HG03342 (cell line): ENCODE results near the gene RASA3.
"Not testable (repeated sequence)": the region's sequence is repeated elsewhere in the genome, so short reads cannot be mapped to it uniquely, and the experiment has no call there.

Experiments
- ATAC-seq: cut with Tn5 transposase; IDR thresholded peaks from one replicate; pipeline ENCODE4 v1.9.1; 2021; ENCODE audit warnings: mild to moderate bottlenecking, moderate library complexity; ENCODE audit not compliant: unreplicated experiment

RASA3 gene

DNA sequence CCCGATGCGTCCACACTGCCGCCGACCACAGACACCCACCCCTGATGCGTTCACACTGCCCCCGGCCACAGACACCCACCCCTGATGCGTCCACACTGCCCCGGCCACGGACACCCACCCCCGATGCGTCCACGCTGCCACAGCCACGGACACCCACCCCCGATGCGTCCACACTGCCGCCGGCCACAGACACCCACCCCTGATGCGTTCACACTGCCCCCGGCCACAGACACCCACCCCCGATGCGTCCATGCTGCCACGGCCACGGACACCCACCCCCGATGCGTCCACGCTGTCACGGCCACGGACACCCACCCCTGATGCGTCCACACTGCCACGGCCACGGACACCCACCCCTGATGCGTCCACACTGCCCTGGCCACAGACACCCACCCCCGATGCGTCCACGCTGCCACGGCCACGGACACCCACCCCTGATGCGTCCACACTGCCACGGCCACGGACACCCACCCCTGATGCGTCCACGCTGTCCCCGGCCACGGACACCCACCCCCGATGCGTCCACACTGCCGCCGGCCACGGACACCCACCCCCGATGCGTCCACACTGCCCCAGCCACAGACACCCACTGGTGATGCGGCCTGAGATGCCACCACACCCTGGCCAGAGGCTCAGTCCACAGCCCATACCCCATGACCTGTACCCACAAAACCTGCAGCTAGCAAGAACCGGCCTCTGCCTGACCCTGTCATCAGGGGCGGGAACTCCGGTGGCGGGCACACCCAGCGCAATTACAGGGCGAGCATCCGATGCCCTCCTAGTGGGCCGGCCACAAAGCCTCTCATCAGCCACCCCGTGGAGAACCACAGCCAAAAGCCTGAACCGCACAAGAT lies 28.4 kb downstream of the RASA3 start:
- ATAC-seq = no peak

DNA sequence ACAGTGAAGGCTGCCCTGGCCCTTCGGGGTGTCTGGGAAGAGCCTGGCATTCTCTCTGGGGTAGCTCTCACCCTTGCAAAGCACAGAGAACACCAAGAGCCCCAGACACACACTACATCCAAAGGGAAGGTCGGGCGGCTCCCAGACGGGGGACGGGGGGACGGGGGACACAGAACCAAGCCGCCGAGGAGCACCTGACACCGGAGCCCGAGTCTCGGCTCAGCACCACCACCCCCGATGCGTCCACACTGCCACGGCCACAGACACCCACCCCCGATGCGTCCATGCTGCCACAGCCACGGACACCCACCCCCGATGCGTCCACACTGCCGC lies 29.2 kb downstream of the RASA3 start:
- ATAC-seq = not testable (repeated sequence)

DNA sequence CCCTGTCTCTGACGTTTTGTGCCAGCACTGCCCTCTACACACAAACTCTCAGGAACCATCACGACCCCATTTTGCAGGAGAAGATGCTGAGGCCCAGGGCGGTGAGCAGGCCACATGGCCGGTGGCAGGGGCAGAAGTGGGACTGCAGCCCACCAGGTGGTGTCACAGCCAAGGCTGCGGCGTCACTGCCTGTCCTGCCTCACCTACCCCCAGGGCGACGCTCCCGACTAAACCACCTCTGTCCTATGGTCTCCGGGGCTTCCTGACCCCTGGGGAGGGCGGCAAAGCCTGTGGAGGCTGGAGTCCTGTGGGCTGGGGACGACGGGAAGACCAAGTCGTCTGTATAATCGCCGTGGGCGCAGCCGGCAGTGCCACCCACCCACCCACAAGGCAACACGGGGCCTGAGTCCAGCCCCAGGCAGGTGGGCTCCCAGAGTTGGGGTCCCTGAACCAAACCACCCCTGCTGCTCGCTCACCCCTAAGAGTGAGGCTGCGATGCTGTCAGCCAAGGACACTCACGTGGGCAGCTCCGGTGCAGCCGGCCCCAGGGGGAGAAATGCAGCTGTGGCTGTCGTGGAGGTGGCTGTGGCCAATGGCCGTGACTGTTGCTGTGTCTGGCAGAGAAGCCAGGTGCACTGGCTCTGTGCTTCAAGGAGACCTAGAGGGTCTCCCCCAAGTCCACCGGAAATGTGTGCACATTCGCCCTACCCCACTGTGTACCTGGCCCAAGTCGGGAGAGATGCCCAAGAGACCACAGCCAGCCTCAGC lies 29.7 kb downstream of the RASA3 start:
- ATAC-seq = no peak

DNA sequence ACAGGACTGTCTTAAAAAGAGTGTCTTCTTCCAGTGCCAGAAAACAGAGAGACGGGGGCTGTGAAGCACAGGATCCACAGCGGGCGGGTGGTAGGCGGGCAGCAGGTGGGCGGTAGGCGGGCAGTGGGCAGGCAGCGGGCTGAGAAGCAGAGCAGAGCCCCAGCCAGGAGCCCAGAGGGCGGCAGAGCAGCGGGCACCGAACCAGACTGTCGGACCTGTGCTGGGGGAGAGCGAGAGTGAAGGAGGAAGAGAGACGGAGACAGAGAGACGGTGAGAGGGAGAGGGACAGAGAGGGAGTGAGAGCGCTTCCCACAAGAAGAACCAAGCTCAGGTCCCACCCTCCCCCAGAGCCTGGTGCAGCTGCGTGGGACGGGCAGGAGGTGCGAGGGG lies 30.3 kb downstream of the RASA3 start:
- no peak for ATAC-seq

DNA sequence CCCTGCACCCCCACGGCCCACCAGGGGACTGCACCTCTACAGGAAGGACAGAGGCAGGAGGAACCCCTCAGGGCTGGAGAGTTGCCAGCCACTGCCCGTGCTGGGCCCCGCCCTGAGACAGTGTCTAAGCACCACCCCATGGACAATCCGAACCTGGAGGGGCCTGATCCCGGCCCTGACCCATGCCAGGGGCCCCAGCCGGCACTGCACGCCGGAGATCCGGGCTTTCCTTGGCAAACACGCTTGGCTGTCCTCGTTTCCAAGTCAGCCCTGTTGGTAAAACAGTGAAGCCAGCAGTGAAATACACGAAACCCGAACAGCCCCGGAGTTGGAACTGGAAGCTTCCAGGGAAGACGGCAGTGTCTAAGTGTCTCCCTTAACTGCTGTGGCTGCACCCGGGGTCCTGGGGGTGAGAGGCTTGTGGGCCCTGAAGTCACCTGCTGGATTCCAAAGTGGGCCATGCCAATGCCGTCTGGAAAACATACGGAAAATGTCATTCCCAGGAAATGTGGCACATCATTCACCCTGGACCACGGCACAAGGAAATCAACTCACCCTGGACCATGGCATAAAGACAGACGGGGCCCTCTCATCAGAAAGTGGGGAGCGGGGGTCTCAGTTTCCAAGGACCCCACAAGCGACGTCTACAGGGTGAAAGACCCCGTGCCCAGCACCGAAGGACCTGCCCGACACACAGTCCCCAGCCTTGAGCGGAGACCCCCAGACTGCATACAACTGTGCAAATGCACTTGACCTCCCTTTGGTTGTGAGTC lies 30.9 kb downstream of the RASA3 start:
- ATAC-seq = no peak

DNA sequence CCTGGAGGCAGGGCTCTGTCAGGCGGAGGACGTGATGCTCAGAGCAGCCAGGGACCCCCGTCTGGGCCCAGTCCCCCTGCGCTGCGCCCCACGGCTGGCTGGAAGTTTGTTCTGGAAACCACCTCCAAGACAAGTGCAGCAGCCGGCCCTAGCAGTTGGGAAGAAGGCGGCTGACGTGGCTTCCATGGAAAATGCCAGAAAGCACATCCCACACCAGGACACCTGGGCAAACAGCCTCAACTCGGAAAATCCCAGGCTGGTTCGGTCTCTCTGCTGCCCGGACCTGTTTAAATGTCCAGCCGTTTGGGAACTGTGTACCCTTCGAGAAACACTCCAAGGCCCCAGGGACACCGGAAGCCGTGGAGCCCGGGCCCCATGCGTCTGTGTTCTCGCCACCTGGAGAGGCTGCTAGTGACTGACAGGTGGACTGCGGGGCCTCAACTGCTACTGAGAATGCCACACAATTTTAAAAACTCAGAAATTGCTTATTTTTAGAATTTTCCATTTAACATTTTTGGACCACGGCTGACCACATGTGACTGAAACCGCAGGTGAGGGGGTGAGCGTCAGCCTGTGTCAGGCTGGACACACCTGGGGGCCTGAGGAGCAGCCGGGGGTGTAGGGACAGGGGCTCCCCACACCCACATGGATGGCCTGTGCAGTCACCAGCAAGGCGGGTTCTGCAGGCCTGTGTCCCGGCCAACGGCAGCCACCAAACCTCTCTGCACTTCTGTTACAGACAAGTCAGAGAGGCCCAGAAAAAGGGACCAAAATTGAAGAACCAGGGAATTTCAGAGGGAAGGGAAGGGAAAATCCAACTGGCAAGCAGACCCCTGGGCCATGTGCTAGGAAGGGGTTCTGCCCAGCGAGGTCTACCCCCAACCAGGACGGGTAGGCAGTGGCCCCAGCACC lies 31.7 kb downstream of the RASA3 start:
- ATAC-seq = no peak

DNA sequence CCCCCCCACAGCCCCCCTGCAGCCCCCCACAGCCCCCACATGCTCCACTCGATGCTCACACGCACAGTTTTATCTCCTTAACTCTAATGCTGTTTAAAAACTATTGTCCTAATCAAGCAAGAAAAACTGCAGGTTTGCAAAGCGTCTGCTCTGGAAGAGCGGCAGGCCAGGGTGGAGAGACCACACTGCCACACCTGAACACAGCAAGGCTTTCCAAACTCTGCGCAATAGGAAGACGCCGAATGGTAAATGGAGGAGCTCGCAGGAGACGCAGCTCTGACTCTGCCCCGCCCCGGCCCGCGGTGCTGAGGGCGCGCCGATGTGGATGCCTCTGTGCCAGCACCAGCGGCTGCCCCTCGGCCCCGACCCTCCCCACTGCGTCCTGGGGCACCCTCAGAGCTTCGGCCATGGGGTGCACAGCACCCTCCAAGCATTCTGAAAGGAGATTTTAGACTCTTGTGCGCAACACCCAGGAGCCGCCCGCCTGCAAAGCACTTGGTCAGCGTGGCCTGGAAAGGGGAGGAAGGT lies 32.4 kb downstream of the RASA3 start:
- no peak for ATAC-seq

DNA sequence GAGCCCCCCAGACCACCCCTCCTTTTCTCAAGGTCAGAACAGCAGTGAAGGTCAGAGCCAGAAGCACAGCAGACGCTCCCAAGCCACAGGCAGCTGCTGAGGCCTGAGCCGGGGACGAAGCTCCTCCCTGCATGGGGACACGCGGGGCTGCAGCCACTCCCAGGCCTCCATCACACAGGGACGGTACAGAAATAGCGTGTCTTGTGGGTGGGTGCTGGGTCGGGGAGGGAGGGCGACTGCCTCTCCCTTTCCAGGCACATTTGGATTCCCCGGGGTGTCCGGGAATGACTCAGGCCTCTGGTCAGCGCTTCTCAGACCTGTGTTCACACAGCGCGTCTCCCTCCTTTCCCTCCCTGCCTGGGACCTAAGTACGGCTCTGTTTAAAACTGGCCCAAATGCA lies 33.2 kb downstream of the RASA3 start:
- ATAC-seq = no peak

DNA sequence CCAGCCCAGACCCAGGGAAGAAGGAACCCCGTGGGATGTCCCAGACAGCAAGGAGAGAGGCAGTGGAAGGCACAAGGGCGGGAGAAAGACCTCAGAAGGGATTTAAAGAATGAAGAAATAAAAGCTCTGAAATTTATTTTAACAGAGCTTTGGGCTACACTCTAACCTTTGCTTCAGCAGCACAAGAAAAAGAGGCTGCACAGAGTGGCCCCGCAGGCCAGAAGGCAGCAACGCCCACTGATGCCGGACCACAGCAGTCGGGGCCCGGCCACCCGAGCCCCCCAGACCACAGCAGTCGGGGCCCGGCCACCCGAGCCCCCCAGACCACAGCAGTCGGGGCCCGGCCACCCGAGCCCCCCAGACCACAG lies 33.8 kb downstream of the RASA3 start:
- not testable (repeated sequence) for ATAC-seq

DNA sequence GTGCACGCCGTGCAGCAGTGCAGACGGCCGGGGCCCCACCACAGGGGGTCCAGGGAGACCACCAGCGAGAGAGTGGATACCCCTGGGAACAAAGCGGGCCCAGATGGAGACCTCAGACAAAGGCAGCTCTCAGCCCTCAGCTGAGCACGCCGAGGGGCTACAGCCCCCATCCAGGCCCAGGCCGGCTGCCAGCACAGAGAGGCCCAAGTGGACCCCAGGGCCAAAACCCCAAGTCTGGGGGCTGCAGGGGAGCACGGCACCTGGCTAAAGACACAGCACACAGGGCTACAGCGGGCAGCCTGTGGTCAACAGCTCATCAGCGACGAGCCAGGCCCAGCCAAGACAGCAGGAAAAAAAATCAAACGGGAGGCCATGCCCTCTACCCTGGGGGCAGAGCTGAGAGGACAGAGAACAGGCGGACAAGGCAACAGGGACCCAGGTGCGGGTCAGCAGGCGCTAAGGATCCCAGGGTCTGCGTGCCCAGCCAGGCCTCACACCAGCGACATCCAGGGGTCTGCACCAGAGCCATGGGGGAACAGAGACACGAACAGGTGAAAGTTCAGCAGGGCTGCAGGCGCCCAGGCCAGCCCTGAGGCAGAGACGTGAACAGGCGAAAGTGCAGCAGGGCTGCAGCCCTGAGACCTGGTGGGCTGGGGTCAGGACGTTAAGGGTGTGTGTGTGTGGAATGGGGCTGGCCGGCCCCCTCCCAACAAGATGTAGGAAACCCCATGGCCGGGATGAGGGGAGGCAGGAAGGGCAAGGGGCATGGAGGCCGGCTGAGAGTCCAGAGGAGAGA lies 34.3 kb downstream of the RASA3 start:
- no peak for ATAC-seq

DNA sequence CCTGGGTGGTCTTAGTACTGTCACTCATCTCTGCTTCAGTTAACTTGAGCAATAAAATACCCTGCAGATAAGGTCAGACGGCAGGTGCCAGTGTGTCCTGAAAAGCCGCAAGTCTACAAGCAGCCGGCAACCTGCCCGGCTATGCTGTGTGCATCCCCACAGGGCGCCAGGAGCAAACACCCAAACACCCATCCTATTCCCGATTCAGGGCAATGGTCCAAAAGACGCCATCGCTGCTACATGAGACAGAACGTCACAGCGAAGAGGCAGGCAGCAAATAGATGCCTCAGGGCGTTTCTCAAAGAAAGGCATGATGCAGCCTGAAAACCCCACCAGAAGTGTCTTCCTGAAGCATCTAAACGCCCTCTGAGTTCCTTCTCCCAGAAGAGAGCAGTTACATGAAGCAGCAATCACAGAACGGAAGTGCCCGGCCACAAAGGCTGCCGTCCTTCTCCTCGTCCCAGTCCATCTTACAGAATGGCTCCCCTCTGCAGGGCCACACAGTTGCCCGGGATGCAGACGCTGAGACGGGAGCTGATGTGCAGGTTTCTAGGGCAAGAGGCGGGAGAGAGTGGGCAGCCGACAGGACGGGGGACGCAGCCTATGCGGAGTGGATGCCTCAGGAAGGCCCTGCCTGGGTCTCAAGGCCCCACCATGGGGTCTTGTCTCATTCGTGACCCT lies 35.1 kb downstream of the RASA3 start:
- ATAC-seq = no peak

DNA sequence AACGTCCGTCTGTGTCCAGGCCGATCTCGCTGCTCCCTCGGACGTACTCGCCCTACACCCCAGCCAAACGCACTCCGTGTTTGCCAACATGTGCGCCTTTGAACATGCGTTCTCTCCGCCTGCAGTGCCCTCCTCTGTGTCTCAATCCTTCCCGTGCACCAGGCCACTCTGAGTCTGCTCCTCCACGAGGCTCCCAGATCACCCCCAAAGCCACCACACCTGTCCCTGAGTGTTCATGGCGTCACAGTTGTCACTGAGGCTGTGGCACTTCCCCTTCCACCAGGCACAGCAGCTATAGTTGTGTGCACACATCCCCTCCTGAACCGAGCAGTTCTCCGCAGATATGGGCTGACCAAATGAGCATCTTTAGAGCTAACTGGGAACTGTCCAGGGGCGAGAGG lies 35.6 kb downstream of the RASA3 start:
- no peak for ATAC-seq

DNA sequence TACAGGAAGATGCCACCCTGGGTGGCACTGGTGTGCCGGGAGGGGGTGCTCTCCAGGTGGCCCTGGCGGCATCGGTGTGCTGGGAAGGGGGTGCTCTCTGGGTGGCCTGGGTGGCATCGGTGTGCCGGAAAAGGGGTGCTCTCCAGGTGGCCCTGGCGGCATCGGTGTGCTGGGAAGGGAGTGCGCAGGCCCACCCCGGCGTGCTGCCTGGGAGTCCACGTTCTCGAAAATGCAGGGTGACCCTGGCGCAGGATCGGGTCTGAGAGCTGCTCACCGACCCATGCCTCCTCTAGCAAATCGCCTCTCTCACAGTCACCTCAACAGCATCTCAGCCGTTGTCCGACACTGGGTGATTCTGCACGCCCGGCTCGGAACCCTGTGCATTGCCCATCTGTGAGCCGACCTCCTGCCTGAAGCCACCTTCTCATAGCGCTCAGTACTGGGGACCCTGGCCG lies 36.4 kb downstream of the RASA3 start:
- ATAC-seq = no peak

DNA sequence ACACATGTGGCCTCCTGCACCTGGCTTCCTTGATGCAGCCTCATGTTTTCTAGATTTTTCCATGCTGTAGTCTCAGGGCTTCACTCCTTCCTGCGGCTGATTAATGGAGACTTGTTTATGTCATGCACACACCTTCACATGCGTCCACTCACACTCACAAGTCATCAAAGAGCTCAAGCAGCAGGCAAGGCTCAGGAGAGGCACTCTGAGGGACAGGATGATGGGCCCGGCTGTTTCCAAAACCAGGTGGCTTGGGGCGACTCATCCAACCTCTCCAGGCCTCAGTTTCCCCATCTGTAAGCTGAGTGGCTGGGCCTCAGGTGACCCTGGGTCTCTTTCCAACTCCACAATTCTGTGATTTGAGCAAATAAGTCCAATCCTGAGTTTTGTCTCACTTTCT lies 36.9 kb downstream of the RASA3 start:
- ATAC-seq = no peak

DNA sequence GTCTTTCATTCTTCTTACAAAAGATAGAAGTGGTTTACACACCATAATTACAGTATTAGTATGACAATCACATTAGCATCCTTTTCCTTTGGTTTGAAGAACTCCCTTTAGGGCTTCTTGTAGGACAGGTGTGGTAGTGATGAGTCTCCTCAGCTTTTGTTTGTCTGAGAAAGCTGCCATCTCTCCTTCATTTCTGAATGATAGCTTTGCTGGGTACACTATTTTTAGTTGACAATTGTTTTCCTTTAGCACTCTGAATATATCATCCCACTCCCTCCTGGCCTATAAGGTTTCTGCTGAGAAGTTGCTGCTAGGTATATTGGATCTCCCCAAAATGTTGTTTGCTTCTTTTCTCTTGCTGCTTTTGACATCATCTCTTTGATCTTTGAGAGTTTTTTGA lies 39.3 kb downstream of the RASA3 start:
- ATAC-seq = no peak

DNA sequence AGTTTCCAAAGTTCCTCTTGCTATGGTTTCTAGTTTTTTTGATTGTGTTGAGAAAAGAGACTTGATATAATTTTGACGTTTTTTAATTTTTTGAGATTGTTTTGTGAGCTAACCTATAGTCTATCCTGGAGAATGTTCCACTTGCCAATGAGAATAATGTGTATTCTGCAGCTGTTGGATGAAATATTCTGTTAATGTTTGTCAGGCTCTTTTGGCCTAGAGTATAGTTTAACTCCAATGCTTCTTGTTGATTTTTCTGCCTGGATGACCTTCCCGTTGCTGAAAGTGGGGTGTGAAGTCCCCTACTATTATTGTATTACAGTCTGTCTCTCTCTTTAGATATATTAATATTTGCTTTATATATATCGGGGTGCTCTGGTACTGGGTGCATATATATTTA lies 40.0 kb downstream of the RASA3 start:
- no peak for ATAC-seq

DNA sequence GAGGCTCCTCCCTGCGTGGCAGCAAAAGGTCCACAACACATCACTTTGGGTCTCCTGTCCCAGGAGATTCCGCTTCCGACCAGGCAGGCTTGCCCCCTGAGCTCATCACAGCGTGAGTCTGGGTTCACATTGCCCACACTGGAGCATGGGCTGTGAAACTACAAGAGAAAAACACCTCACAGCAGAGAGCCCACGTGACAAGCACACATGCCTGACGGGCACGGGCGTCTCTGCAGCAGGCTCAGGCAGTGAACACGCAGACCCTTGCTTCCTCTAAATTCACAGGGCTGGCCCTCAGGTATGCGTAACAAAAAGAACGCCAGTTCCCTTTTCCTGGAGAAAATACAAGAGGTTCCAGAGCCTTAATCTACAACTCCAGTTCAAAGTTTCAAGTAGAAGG lies 41.9 kb downstream of the RASA3 start:
- ATAC-seq = no peak

DNA sequence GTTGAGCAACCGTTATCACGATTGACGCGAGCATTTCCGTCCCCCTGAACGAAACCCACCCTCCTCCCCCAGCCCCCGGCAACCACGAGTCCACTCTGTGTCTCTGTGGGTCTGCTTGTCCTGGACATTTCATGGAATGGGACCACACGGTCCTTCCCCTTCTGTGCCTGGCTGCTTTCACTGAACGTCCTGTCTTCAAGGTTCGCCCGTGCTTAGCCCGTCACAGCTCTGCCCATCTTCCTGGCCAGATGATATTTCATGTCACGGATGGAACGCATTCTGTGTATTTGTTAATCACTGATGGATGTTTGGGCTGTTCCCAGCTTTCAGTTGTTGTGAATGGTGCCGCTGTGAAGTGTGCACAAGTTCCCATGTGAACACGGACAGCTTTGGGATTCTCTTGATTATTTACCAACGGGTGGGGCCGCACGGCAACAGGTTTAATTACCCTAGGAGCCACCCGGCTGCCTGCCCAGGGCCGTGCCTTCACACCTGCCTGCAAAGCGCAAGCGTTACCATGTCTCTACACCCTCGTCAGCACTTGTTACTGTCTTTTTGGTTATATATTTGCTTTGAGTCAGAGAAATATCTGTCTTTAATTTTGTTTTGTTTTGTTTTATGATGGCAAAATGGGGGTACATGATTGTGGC lies 42.5 kb downstream of the RASA3 start:
- ATAC-seq = no peak

DNA sequence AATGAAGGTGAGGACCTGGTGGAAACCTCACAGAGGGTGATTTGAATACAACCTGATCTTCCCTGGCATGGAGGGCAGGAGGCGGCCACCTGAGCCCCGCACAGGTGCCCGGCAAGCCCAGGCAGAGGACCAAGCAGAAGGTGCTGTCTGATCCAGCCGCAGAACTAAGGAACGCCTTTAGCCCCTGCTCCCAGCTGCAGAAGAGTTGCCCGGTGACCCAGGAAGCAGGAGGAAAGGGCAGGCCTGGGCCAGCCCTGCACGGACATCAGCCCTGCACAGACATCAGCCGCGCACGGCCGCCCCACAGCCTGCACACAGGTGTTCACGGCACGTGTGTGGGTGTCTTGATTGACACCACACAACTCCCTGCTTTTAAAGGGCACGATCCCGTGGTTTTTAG lies 43.1 kb downstream of the RASA3 start:
- ATAC-seq = no peak
